HK-2 (cell line): ENCODE measurements around the gene C12orf42.
"Not testable (repeated sequence)": the region's sequence is repeated elsewhere in the genome, so short reads cannot be mapped to it uniquely, and the experiment has no call there.

Experiments
- DNase-seq: peaks from one replicate; pipeline ENCODE4 v3.0.0-alpha.2; 2018; ENCODE audit not compliant: unreplicated experiment

The C12orf42 gene

DNA sequence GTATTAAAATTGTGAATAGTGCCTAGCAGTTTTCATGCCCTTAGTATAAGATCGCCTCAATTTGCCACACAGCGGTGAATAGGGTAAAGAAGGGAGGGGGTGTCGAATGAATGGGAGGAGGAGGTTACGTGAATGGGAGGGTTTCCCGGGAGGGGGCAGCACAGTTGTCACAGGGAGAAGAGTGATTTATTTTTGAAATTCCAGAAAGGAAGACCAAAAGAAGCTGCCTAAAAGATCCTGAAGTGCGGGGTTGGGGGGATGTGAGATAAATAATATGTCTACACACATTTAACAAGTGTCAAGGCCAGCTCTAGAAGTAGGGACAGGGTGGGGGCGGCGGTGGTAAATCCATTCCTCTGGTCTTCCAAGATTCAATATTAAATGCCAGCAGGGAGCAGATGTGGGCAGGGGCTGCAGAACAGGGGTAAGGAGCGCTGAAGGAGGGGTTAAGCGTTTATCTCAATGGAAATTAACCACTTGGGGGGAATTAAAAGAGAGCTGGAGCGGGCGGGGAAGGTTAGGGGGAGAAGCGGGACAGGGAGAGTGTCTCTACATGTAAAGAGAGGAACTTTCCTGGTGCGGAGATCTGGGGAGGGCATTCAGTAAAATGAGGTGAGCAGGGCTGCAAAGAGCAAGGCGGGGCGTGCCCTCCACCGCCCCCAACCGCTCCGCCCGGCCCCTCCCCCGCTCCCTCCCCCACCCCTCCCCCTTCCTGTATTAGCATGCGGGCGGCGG is 867 bp downstream of the C12orf42 start:
- no peak for DNase-seq

DNA sequence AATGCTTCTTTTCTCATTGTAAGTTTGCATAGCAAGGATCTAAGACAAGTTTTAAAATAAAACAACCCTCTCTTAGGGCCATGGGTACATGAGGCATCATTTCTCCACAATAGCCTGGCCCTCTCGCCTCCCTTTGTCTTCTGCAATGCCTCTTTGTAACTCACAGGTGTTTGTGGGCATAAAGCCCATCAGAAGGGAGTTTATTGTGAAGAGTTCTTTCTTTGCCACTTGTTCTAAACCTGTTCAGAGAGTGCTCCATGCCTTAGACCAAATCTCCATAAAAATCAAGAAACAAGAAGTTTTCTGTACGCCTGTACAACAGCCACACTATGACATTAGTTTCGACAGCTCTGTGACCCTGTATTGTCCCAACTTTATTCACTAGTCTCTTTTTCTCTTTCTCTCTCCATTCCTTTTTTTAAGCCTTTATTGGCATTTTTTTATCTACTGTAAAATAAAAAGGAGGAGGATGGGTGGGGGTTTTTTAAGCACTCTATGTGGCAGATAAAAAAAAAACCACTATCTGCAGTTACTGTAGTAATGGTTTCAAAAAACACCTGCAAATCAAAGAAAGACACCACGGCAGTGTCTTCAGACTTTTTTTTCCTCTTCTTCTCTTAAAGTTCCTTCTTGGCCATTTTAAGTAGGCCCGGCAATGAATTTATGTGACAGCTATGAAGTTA is 1.6 kb downstream of the C12orf42 start:
- no peak for DNase-seq

DNA sequence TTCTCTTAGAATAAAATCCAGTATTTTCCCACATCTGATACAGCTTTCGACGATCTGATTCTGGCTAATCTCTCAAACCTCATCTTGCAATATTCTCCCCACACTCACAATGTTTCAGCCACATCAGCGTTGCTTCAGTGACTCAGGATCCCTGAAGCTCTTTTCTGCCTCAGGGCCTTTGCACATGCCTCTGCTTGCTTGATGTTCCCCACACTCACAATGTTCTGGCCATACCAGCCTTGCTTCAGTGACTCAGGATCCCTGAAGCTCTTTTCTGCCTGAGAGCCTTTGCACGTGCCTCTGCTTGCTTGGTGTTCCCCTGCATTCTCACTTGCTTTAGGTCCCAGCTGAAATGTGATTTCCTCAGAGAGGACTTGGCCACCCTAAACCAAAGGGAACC is 2.6 kb downstream of the C12orf42 start:
- DNase-seq = no peak

DNA sequence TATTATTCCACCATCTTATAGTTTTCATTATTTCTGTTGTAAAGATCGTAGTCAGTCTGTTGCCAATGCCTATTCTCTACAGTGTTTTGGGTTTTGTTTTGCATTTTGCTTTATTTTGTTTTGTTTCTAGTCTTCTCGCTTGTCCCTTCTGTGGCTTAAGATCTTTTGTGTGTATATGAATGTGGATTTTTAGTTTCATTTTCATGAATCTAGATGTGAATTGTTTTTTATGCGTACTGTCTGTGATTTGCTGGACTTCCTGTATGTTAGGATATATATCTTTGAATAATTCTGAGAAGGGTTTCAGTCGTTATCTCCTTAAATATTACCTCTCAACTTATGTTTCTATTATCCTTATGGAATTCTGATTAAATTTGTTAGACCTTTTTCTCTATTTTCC is 13.4 kb downstream of the C12orf42 start:
- DNase-seq = no peak

GRCh38 chr12:103475073-103475472 is 20.7 kb downstream of the C12orf42 start:
- no peak for DNase-seq

GRCh38 chr12:103470664-103471063 is 25.1 kb downstream of the C12orf42 start:
- no peak for DNase-seq

- no peak for DNase-seq
Measured at GRCh38 chr12:103469719-103470118, 26.0 kb downstream of the C12orf42 start.

GRCh38 chr12:103468837-103469236 is 26.9 kb downstream of the C12orf42 start:
- DNase-seq = no peak

GRCh38 chr12:103462675-103463074 is 33.1 kb downstream of the C12orf42 start:
- DNase-seq = no peak

- no peak for DNase-seq
Measured at GRCh38 chr12:103457471-103457870, 38.3 kb downstream of the C12orf42 start.

DNA sequence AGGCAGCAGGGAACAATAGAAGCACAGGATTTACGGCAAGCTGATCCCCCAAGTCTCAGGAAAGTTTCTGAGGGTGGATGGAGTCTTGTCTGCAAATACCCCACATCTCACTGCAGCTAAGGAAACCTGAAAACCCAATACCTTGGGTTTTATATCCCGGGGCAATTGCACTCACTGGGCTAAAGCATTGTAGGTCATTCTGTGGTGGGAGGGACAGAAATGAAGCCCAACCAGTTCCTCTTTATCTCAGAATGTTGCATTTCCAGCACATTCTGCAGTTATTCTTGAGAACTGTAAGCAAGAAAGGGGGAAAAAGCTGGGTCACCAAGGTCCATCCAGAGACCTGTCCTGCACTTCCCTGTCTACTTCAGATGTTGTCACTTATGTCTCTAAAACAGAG is 39.8 kb downstream of the C12orf42 start:
- DNase-seq = no peak

- DNase-seq = no peak
Measured at GRCh38 chr12:103455020-103455763, 40.6 kb downstream of the C12orf42 start.

DNA sequence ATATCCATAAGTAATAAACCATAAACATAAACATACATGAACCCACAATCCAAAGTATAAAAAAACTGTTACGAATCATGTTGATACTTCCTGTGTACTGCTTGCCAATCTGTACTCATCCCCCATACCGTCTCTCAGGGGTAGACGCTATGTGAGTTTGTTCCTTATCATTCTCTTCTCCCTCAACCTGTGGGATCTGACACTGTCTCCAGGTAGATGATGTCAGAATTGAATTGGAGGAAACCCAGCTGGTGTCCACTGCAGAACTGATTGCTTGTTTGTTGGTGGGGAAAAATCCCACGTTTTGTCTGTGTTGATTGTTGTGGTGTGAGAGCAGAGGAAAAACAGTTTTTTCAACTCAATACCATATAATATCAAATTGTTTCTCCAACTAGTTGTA is 50.8 kb downstream of the C12orf42 start:
- DNase-seq = no peak

DNA sequence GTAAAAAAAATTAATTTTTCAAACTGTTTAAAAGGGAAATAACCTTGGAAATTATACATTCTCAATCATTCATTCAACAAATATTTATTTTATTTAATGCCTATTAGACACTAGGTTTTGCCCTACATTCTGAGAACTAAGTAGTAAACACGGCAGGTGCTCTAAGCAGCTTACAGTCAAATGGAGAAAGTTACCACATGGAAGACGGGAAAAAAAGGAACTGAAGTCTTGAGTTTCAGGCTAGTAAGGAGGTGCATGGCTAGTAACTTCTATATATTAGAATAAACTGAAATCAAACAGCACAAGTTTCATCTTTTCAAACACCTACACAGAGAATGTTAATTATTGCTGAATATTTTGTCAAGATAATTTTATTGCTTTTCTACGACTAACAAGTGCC is 52.9 kb downstream of the C12orf42 start:
- DNase-seq = no peak

- DNase-seq = no peak
Measured at GRCh38 chr12:103442182-103442555, 53.6 kb downstream of the C12orf42 start.

- DNase-seq = no peak
Measured at GRCh38 chr12:103441437-103442181, 54.2 kb downstream of the C12orf42 start.

GRCh38 chr12:103434165-103435105 is 61.3 kb downstream of the C12orf42 start:
- not testable (repeated sequence) for DNase-seq

- DNase-seq = no peak
Measured at GRCh38 chr12:103431950-103432349, 63.8 kb downstream of the C12orf42 start.

DNA sequence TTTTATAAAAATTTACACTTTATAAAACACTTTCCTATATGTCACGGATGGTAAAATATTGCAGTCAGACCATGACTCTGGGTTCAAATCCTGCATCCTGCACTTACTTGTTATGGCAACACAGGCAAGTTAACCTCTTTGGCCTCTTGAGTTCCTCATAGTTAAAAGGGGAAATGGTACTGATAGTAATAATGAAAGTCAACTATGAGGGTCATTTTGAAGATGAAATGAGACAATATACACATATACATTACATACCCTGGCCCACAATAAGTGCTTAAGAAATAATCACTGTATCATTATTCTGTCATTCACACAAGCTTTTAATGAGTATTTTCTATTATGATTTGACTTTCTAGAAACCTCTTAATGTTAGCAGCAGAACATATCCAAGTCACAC is 64.4 kb downstream of the C12orf42 start:
- no peak for DNase-seq

DNA sequence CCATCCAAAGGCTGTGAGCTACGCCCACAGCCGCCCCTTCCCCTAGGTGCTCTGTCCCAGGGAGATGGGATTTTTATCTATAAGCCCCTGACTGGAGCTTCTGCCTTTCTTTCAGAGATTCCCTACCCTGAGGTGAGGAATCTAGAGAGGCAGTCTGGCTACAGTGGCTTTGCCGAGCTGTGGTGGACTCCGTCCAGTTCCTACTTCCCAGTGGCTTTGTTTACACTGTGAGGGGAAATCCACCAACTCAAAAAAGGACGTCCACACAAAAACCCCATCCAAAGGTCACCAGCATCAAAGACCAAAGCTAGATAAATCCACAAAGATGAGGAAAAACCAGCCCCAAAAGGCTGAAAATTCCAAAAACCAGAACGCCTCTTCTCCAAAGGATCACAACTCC is 70.1 kb downstream of the C12orf42 start:
- DNase-seq = not testable (repeated sequence)
